AG08395 (cell line): ENCODE data around the gene TGIF2.
A peak's percentile ranks its signal among the peaks of the same experiment; 100 is the strongest.
"Not testable (repeated sequence)": the region's sequence is repeated elsewhere in the genome, so short reads cannot be mapped to it uniquely, and the experiment has no call there.

Source experiments
- DNase-seq: peaks from one replicate; pipeline ENCODE4 v3.0.0; 2012; ENCODE audit warnings: mixed read lengths, low spot score

TGIF2 gene

GRCh38 chr20:36547186-36548005 lies 26.0 kb upstream of the TGIF2 start:
- no peak for DNase-seq

DNA sequence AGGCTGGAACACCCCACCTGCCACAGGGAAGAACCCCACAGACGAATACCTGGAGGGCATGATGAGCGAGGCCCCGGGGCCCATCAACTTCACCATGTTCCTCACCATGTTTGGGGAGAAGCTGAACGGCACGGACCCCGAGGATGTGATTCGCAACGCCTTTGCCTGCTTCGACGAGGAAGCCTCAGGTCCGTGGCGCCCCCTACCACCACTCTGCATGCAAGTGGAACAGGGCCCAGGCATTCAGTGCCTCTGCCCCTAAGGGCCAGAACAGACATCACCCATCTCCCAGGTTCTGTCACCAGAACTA lies 25.4 kb upstream of the TGIF2 start:
- no peak for DNase-seq

GRCh38 chr20:36548704-36549627 lies 24.4 kb upstream of the TGIF2 start:
- DNase-seq, result no peak

- no peak for DNase-seq
These were observed 23.8 kb upstream of the TGIF2 start for GRCh38 chr20:36549628-36549941.

DNA sequence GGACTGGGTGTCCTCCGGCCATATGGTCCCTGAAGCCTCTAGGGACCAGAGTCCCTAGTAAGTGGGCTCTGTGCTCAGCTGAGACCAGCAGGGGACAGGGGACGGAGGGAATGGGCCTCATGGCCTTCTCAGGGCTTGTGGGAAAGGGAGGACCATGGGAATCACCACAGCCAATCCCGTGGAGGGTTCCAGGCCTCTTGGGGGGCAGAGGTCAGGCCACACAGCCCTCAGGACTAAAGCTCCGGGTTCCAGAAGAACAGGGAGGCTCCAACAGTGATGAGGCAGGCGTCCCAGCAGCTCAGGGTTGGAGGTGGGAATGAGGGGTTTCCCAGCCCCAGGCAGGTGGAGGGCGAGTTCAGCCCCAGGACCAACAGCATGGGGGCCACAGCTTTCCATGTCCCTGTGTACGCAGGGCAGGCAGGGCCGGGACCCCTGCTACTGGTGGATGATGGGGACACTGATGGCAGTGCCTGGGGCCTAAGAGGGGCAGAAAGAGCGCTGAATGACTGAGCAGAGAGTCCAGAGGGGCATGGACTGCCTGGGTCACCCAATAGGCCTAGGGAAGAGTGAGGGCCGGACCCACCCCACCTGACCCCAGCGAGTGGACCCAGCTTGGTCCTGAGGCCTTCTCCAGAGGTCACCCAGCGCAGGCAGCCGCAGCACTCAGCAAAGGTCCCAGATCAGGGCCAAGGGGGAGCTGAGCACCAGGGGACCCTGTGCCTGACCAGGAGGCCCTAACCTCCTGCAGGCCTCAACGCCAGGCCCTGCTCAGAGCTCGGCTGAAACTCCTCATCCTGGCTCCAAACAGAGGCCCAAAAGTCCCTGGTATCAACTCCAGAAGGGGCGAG lies 23.2 kb upstream of the TGIF2 start:
- no peak for DNase-seq

GRCh38 chr20:36550790-36551299 lies 22.6 kb upstream of the TGIF2 start:
- no peak for DNase-seq

GRCh38 chr20:36555248-36555647 lies 18.1 kb upstream of the TGIF2 start:
- DNase-seq, result no peak

DNA sequence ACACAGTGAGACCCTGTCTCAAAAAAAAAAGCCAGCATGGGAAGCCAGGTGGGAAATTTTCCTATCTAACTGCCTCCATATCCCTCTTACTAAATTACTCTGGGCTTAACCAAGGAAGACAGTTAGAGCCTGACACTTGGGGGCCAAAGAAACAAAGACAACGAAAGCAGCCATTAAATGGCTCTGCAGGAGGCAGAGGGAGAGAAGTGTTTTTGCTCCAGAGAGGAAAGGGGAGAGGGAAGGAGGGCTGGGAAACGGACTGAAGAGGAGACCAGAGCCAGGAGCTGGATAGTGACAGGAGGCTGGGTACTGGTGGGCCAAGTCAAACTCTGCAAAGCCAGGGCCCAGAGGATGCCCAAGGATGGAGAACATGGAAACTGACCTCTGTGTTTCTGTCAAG lies 10.7 kb upstream of the TGIF2 start:
- DNase-seq, result no peak

DNA sequence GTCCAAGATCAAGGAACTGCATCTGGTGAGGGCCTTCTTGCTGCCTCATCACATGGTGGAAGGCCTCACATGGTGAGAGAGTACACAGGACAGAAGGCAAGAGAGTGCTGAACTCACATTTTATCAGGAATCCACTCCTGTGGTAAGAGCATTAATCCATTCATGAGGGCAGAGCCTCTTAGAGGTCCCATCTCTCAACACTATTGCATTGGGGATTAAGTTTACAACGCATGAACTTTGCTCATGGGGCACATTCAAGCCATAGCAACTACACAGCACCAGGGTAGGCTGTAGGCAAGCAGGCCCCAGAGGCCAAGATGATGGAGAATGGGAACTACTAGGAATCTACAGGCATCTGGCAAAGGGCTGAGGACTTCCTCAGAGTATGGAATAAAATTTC lies 10.0 kb upstream of the TGIF2 start:
- DNase-seq, result no peak

- not testable (repeated sequence) for DNase-seq
These were observed 9.2 kb upstream of the TGIF2 start for GRCh38 chr20:36564078-36564725.

- not testable (repeated sequence) for DNase-seq
These were observed 8.7 kb upstream of the TGIF2 start for GRCh38 chr20:36564726-36565121.

- DNase-seq, result no peak
These were observed 7.9 kb upstream of the TGIF2 start for GRCh38 chr20:36565520-36565919.

- peak; percentile 89 for DNase-seq
These were observed 3.5 kb upstream of the TGIF2 start for GRCh38 chr20:36569847-36570429.

- DNase-seq, result no peak
These were observed 1.6 kb upstream of the TGIF2 start for GRCh38 chr20:36571564-36572504.

- no peak for DNase-seq
These were observed 695 bp upstream of the TGIF2 start for GRCh38 chr20:36572701-36573102.

- DNase-seq, result no peak
These were observed 485 bp downstream of the TGIF2 start for GRCh38 chr20:36573798-36574365.

DNA sequence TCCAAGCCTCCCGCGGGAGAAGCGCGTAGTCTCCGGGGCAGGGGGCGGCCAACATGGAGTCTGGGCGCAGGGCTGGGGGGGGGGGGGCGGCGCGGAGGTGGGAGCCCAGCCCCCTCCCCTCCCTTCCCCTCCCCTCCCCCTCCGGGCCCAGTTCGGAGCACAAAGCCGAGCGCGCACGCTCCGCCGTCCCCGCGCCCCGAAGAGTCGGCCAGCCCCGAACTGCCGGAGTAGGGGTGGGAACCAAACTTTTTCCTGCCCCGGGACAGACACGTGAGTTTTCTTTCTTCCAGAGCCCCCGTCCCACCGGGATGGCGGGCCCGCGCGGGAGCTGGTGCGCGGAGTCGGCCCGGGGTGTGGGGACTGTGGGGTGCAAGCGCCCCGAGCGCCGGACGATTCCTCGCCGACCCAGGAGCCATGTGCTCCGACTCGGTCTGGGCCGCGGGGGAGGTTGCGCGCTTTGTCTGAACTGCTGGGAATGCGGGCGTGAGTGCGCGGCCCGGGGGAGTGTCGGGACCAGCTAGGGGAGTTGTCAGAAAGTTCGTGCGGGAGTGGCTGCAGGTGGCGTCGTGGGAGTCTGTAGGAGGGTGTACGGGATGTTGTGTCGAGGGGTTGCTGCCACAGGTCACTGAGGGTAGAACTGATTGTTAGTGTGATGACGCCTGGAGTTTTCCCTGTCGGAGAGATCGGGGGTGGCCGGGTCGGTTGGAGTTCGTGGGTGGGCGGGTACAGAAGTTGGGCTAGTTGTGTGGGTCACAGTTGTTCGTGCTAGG lies 1.2 kb downstream of the TGIF2 start:
- DNase-seq, result no peak

DNA sequence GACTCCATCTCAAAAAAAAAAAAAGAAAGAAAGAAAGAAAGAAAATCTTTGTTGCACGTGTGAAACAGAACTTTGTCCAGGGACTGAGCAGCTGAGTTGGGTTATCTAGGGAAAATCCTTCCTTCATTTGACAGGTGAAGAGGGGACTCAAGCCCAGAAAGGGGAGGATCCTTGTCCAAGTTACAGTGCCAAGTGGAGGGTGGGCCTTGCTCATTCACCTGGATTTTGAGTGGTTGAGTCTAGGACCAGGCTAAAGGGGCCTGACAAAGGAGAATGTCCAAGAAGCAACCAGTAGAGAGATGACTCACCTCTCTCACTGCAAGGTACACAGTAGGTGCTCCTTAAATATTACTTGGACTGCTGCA lies 2.7 kb downstream of the TGIF2 start:
- DNase-seq, result no peak

GRCh38 chr20:36578356-36579041 lies 5.1 kb downstream of the TGIF2 start:
- no peak for DNase-seq
